SK-N-SH (cell line): Measurements from ENCODE around the gene RNF157. TPM values are rescaled to one million over a fixed set of nuclear protein-coding genes. Genes with fewer than 3 reads are reported as not detected.

ENCODE experiments used
- CTCF ChIA-PET: fragments of 300-600, 350-600 bp; formaldehyde crosslinking; extraction: SDS; loops from one replicate; lab custom pipeline; 2021; lab: Yijun Ruan, JAX
- POLR2A ChIA-PET: fragments of 350-600 bp; sonication (Branson Sonifier 250); formaldehyde crosslinking; extraction: SDS; loops from one replicate; lab custom pipeline; 2020; ENCODE audit warnings: antibody characterized with exemption, inconsistent platforms; lab: Yijun Ruan, JAX
- DNase-seq: peaks from one replicate; pipeline ENCODE4 v3.0.0; 2012
- H2AFZ ChIP-seq: fragments of 200-600 bp; sonication (generic); 2 replicates; pipeline ENCODE4 v1.8.1; 2016; ENCODE audit warnings: antibody characterized with exemption, mild to moderate bottlenecking, low read depth
- H3F3A ChIP-seq: fragments of 200-600 bp; sonication (generic); replicated peaks from 2 replicates; pipeline ENCODE3; 2016; ENCODE audit warnings: antibody characterized with exemption, mild to moderate bottlenecking; ENCODE audit not compliant: insufficient read depth
- H3K27ac ChIP-seq, 2 experiments: fragments of 200-500 bp in 1 of 2; fragments of 200-600 bp in 1 of 2; sonication (Bioruptor generic) in 1 of 2; sonication (generic), shearing (Covaris generic) in 1 of 2; 2 replicates each; pipeline versions ENCODE4 v1.5.1 to v1.6.1; 2014 to 2016; ENCODE audit warnings: low read depth in 2 of 2, inconsistent platforms in 1 of 2, low read length in 1 of 2, mild to moderate bottlenecking in 1 of 2, mixed read lengths in 1 of 2
- H3K27me3 ChIP-seq: fragments of 200-600 bp; sonication (generic), shearing (Covaris generic); 2 replicates; pipeline ENCODE4 v1.6.1; 2016; ENCODE audit warnings: mixed run types; ENCODE audit not compliant: insufficient read depth
- H3K36me3 ChIP-seq, 2 experiments: fragments of 200-500 bp in 1 of 2; fragments of 200-600 bp in 1 of 2; sonication (Bioruptor generic) in 1 of 2; sonication (generic) in 1 of 2; replicated peaks in 1 of 2; 2 replicates each; pipeline versions ENCODE3 to v1.5.1; 2014 to 2016; ENCODE audit warnings: low read length in 1 of 2, mild to moderate bottlenecking in 1 of 2; ENCODE audit not compliant: insufficient read depth in 2 of 2, control insufficient read depth in 1 of 2
- H3K4me1 ChIP-seq, 2 experiments: fragments of 200-500 bp in 1 of 2; fragments of 200-600 bp in 1 of 2; sonication (Bioruptor generic) in 1 of 2; sonication (generic), shearing (Covaris generic) in 1 of 2; 2 replicates each; pipeline versions ENCODE4 v1.5.1 to v1.6.1; 2014 to 2016; ENCODE audit warnings: low read depth in 1 of 2, low read length in 1 of 2, mixed run types in 1 of 2; ENCODE audit not compliant: insufficient read depth in 2 of 2, control insufficient read depth in 1 of 2
- H3K4me2 ChIP-seq: fragments of 200-600 bp; sonication (generic), shearing (Covaris generic); 2 replicates; pipeline ENCODE4 v1.6.1; 2017; ENCODE audit warnings: mixed run types
- H3K4me3 ChIP-seq, 2 experiments: fragments of 200-500 bp in 1 of 2; fragments of 200-600 bp in 1 of 2; sonication (Bioruptor generic) in 1 of 2; sonication (generic), shearing (Covaris generic) in 1 of 2; 2 replicates each; pipeline versions ENCODE4 v1.5.1 to v1.8.1; 2014 to 2016; ENCODE audit warnings: low read depth in 2 of 2, inconsistent platforms in 1 of 2, low read length in 1 of 2, mild to moderate bottlenecking in 1 of 2, mixed read lengths in 1 of 2, moderate library complexity in 1 of 2
- H3K79me2 ChIP-seq: fragments of 200-600 bp; sonication (generic); 2 replicates; pipeline ENCODE4 v1.8.1; 2017; ENCODE audit warnings: mild to moderate bottlenecking; ENCODE audit not compliant: insufficient read depth
- H3K9ac ChIP-seq: fragments of 200-600 bp; sonication (generic); 2 replicates; pipeline ENCODE4 v1.6.1; 2017; ENCODE audit warnings: mixed run types
- H3K9me2 ChIP-seq: fragments of 200-600 bp; sonication (generic); 2 replicates; pipeline ENCODE4 v1.6.1; 2017; ENCODE audit warnings: mixed run types
- H3K9me3 ChIP-seq: fragments of 200-600 bp; sonication (generic); 2 replicates; pipeline ENCODE4 v1.6.1; 2017; ENCODE audit warnings: mixed run types, mild to moderate bottlenecking, moderate library complexity
- H4K20me1 ChIP-seq: fragments of 200-600 bp; sonication (generic); 2 replicates; pipeline ENCODE4 v1.6.1; 2017; ENCODE audit warnings: mild to moderate bottlenecking, mixed run types; ENCODE audit not compliant: insufficient read depth
- CTCF ChIP-seq: fragments of 200-600 bp; sonication (generic); IDR thresholded peaks from 2 replicates; pipeline ENCODE4 v1.6.1; 2017; ENCODE audit warnings: antibody characterized with exemption, mild to moderate bottlenecking, moderate library complexity
- ELF1 ChIP-seq: IDR thresholded peaks from 2 replicates; pipeline ENCODE4 v1.4.0; 2012
- EZH2phosphoT487 ChIP-seq: fragments of 200-600 bp; sonication (generic); IDR thresholded peaks from 2 replicates; pipeline ENCODE4 v1.6.1; 2017; ENCODE audit warnings: low read depth, mixed run types, mild to moderate bottlenecking, antibody characterized with exemption, moderate library complexity, borderline replicate concordance
- FOSL2 ChIP-seq: IDR thresholded peaks from 2 replicates; pipeline ENCODE4 v1.4.0; 2012; ENCODE audit warnings: low read depth, mild to moderate bottlenecking, moderate library complexity, borderline replicate concordance
- GABPA ChIP-seq: IDR thresholded peaks from 2 replicates; pipeline ENCODE4 v1.4.0; 2012; ENCODE audit warnings: low read depth, mild to moderate bottlenecking
- GATA2 ChIP-seq: sonication (generic); formaldehyde crosslinking; IDR thresholded peaks from 2 replicates; pipeline ENCODE4 v1.5.0; 2020; ENCODE audit warnings: mild to moderate bottlenecking, missing genetic modification reagents
- MEF2A ChIP-seq: IDR thresholded peaks from 2 replicates; pipeline ENCODE4 v1.4.0; 2012; ENCODE audit warnings: low read depth, borderline replicate concordance
- RAD21 ChIP-seq: IDR thresholded peaks from 2 replicates; pipeline ENCODE4 v1.6.1; 2012; ENCODE audit warnings: mild to moderate bottlenecking, low read length
- RFX5 ChIP-seq: IDR thresholded peaks from 2 replicates; pipeline ENCODE4 v1.6.1; 2012; ENCODE audit warnings: mild to moderate bottlenecking, improper control_type of control experiment, low read length
- RXRA ChIP-seq: IDR thresholded peaks from 2 replicates; pipeline ENCODE4 v1.4.0; 2012; ENCODE audit warnings: low read depth, mild to moderate bottlenecking, borderline replicate concordance
- TCF12 ChIP-seq: IDR thresholded peaks from 2 replicates; pipeline ENCODE4 v1.4.0; 2012
- TEAD4 ChIP-seq: IDR thresholded peaks from 2 replicates; pipeline ENCODE4 v1.4.0; 2012; ENCODE audit warnings: mild to moderate bottlenecking, borderline replicate concordance; ENCODE audit not compliant: insufficient read depth
- YY1 ChIP-seq: IDR thresholded peaks from 2 replicates; pipeline ENCODE4 v1.4.0; 2012; ENCODE audit warnings: low read depth, mild to moderate bottlenecking
- ZBTB33 ChIP-seq: IDR thresholded peaks from 2 replicates; pipeline ENCODE4 v1.4.0; 2012; ENCODE audit warnings: low read depth, borderline replicate concordance
- WGBS: methylation state at CpG from one replicate; pipeline ENCODE4 v1.1.6; 2017; ENCODE audit warnings: low lambda C conversion rate; 5-methylcytosine and 5-hydroxymethylcytosine counted together
- polyA plus RNA-seq, 3 experiments: library from polyadenylated mRNA; depleted of rRNA; stranded (reverse); fragments of >200 nt; gene quantifications; 2 replicates each; pipeline ENCODE4 v1.2.3, GENCODE V29; 2012
- TF ChIP-seq, protein P1 (sequence below): fragments of 150-350 bp; IDR thresholded peaks from 2 replicates; pipeline ENCODE4 v1.6.1; 2016; ENCODE audit warnings: mild to moderate bottlenecking, low read depth, low read length

Gene RNF157
- polyA plus RNA-seq, 1 of the 3 experiments (the other 2 are of a cell fraction), result 5.2 TPM

DNA sequence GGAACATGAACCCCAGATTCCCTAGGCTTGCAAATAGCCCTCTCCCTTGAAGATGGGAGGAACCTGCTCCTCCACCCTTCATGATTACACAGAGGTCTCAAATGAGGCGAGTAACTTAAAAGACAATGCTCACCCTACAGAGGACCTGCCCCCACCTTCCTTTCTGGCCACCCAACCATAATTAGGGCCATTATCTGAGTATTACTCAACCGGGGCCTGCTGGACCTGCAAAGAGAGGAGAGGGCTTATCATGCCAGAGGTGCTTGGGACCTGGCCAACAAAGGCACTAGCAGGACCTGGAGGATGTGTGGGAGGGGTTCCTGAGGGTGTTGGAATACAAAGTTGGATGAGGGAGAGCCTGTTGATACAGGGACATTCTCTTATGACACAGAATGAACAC lies 42.4 kb downstream of the RNF157 start:
- Histone ChIP-seq H4K20me1 (no peaks in the 10 kb centered on the region), H3K27ac (no peak overlapping the region), H3K79me2 (no peaks in the 10 kb centered on the region), H3K9ac (no peak overlapping the region), H3K4me2 (no peak overlapping the region), H3K9me3 (no peaks in the 10 kb centered on the region), H3F3A (no peaks in the 10 kb centered on the region), H3K4me1 (peaks cover 0 to 21% of the 10 kb centered on the region in 2 experiments; a peak in 3 of 4 replicates), H3K27me3 (no peaks in the 10 kb centered on the region), H3K4me3 (no peak overlapping the region), H3K36me3 (no peaks in the 10 kb centered on the region), H2AFZ (no peak overlapping the region), H3K9me2 (no peaks in the 10 kb centered on the region)
- 67% methylated on average over 2 of the region's 2 CpGs for WGBS
- TF ChIP-seq EZH2phosphoT487 (no peak), TEAD4 (no peak), MEF2A (no peak), ZBTB33 (no peak), GATA2 (CRISPR knock-in tag) (no peak), FOSL2 (no peak), GABPA (no peak), RFX5 (no peak), CTCF (no peak), RAD21 (no peak), ELF1 (no peak), RXRA (no peak), YY1 (no peak), TCF12 (no peak)
- TF ChIP-seq, protein P1, sequence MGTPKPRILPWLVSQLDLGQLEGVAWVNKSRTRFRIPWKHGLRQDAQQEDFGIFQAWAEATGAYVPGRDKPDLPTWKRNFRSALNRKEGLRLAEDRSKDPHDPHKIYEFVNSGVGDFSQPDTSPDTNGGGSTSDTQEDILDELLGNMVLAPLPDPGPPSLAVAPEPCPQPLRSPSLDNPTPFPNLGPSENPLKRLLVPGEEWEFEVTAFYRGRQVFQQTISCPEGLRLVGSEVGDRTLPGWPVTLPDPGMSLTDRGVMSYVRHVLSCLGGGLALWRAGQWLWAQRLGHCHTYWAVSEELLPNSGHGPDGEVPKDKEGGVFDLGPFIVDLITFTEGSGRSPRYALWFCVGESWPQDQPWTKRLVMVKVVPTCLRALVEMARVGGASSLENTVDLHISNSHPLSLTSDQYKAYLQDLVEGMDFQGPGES, result no peak
- CTCF ChIA-PET, result interaction anchor here (1.6 to 5.8 kb wide), 3 partner anchors 16 to 81 kb away, joined by 4 to 47 read pairs (median 20); no protein-coding TSS in a partner anchor
- POLR2A ChIA-PET, result no interaction called here
- no peak for DNase-seq
